ENCODE measurements around the gene PACS1. TPM values are rescaled to one million over a fixed set of nuclear protein-coding genes. Genes with fewer than 3 reads are reported as not detected.
"Not testable (repeated sequence)": the region's sequence is repeated elsewhere in the genome, so short reads cannot be mapped to it uniquely, and the experiment has no call there.

PACS1 gene
- total RNA-seq, 6 experiments from 2014 or later: 5.8 to 23.7 (median 12.5) TPM

- Histone ChIP-seq H3K4me1 (peaks cover 0 to 5% (median 0%) of the 10 kb centered on the region in 4 donors), H3K27me3 (no peaks in the 10 kb centered on the region), H3K4me3 (no peak overlapping the region), H3K27ac (no peak overlapping the region), H3K36me3 (peaks cover 8 to 42% (median 25%) of the 10 kb centered on the region in 4 donors), H3K9me3 (no peaks in the 10 kb centered on the region)
- ATAC-seq (no peak), DNase-seq (no peak)
- WGBS (ENCODE audit: insufficient coverage, low coverage, low lambda C conversion rate, missing lambda C conversion rate): 88% methylated on average over 2 of the region's 8 CpGs
- intact Hi-C loops (cut with DNase I): no loop called here
- TF ChIP-seq POLR2A (IDR thresholded peaks at IDR 0.05) (no peak), CTCF (IDR thresholded peaks at IDR 0.05) (no peak)
Measured at GRCh38 chr11:66275396-66275795, 205.3 kb downstream of the PACS1 start.

GRCh38 chr11:66275984-66276612 lies 206.0 kb downstream of the PACS1 start:
- H3K9me3 ChIP-seq: no peaks in the 10 kb centered on the region
- H3K4me1 ChIP-seq: peaks cover 0 to 5% (median 0%) of the 10 kb centered on the region in 4 donors
- H3K4me3 ChIP-seq: no peak overlapping the region
- H3K27ac ChIP-seq: no peak overlapping the region
- TF ChIP-seq CTCF (IDR thresholded peaks at IDR 0.05) (no peak), POLR2A (IDR thresholded peaks at IDR 0.05) (no peak)
- no peak for DNase-seq
- intact Hi-C loops (cut with DNase I): no loop called here
- no peaks in the 10 kb centered on the region for H3K27me3 ChIP-seq
- 95% methylated on average over 7 of the region's 14 CpGs for WGBS (ENCODE audit: insufficient coverage, low coverage, low lambda C conversion rate, missing lambda C conversion rate)
- ATAC-seq: no peak
- H3K36me3 ChIP-seq: peaks cover 8 to 42% (median 25%) of the 10 kb centered on the region in 4 donors

- H3K4me3 ChIP-seq; H3K4me1 ChIP-seq; ATAC-seq; DNase-seq; H3K9me3 ChIP-seq; intact Hi-C loops (cut with DNase I); H3K27ac ChIP-seq; H3K27me3 ChIP-seq: not testable (repeated sequence)
- peaks cover 8 to 42% (median 25%) of the 10 kb centered on the region in 4 donors for H3K36me3 ChIP-seq
- WGBS (ENCODE audit: insufficient coverage, low coverage, low lambda C conversion rate, missing lambda C conversion rate): 77% methylated on average over 9 of the region's 13 CpGs
Measured at GRCh38 chr11:66276619-66277018, 206.5 kb downstream of the PACS1 start.

- H3K27me3 ChIP-seq; H3K9me3 ChIP-seq; intact Hi-C loops (cut with DNase I); DNase-seq; H3K4me3 ChIP-seq; H3K27ac ChIP-seq; H3K4me1 ChIP-seq; ATAC-seq: not testable (repeated sequence)
- WGBS (ENCODE audit: insufficient coverage, low coverage, low lambda C conversion rate, missing lambda C conversion rate): 0% methylated on average over 1 of the region's 4 CpGs
- peaks cover 8 to 38% (median 23%) of the 10 kb centered on the region in 4 donors for H3K36me3 ChIP-seq
Measured at GRCh38 chr11:66277064-66277463, 207.0 kb downstream of the PACS1 start.

- no peak within 1 kb of the TSS for H3K27ac ChIP-seq
- H3K9me3 ChIP-seq: no peaks in the 10 kb centered on the region
- H3K27me3 ChIP-seq: no peaks in the 10 kb centered on the region
- no peak for TF ChIP-seq CTCF (IDR thresholded peaks at IDR 0.05)
- TF ChIP-seq POLR2A (IDR thresholded peaks at IDR 0.05): peak; percentile 15
- peak; percentile 26 to 53 (median 51) for ATAC-seq
- intact Hi-C loops (cut with DNase I): no loop called here
- 33% methylated on average over 1 of the region's 84 CpGs for WGBS (ENCODE audit: insufficient coverage, low coverage, low lambda C conversion rate, missing lambda C conversion rate)
- peaks cover 8 to 32% (median 16%) of the 10 kb centered on the region in 4 donors for H3K36me3 ChIP-seq
- DNase-seq: peak in 2 of 3 donors; percentile 55 to 64
- H3K4me1 ChIP-seq: peaks cover 0 to 5% (median 0%) of the 10 kb centered on the region in 4 donors
- H3K4me3 ChIP-seq: peak within 1 kb of the TSS in 2 of 3 donors; percentile 23 to 37
Measured at GRCh38 chr11:66277471-66278362, 207.6 kb downstream of the PACS1 start, which contains the start of gene CNIH2. Gene CNIH2, plus strand, starts transcription at chr11:66278175. Its CDS starts 282 bp downstream, at chr11:66278457.

All from right lobe of liver (tissue), 6 donors.